OCI-LY3 (cell line): ENCODE measurements around the gene MRPL28.
A peak's percentile ranks its signal among the peaks of the same experiment; 100 is the strongest.

Source experiments
- H2AFZ ChIP-seq: fragments of 200-600, 300-600 bp; shearing (Covaris generic); 2 replicates; pipeline ENCODE4 v1.6.0; 2014; ENCODE audit warnings: antibody characterized with exemption, low read depth, low read length
- H3K27ac ChIP-seq: fragments of 200-600, 300-600 bp; sonication (generic); 2 replicates; pipeline ENCODE4 v1.5.1; 2014; ENCODE audit warnings: mild to moderate bottlenecking, low read length, moderate library complexity, mixed read lengths
- H3K27me3 ChIP-seq: fragments of 200-600, 300-600 bp; sonication (generic); 2 replicates; pipeline ENCODE4 v1.6.1; 2014; ENCODE audit warnings: low read depth, low read length, mixed read lengths
- H3K36me3 ChIP-seq: fragments of 200-600, 300-600 bp; sonication (generic); replicated peaks from 2 replicates; pipeline ENCODE3; 2014; ENCODE audit warnings: low read depth, low read length, mixed read lengths
- H3K4me1 ChIP-seq: fragments of 300-600, 200-600 bp; sonication (generic); 2 replicates; pipeline ENCODE4 v1.6.1; 2014; ENCODE audit warnings: low read length, mixed read lengths
- H3K4me2 ChIP-seq: fragments of 200-600, 300-600 bp; sonication (generic); 2 replicates; pipeline ENCODE4 v1.6.1; 2014; ENCODE audit warnings: low read length, mixed read lengths
- H3K4me3 ChIP-seq: fragments of 300-600, 200-600 bp; sonication (generic); 2 replicates; pipeline ENCODE4 v1.5.1; 2014; ENCODE audit warnings: antibody characterized with exemption, mild to moderate bottlenecking, low read length, moderate library complexity
- H3K79me2 ChIP-seq: fragments of 300-600, 200-600 bp; shearing (Covaris generic); 2 replicates; pipeline ENCODE4 v1.6.1; 2014; ENCODE audit warnings: mild to moderate bottlenecking, low read length, mixed read lengths
- H3K9ac ChIP-seq: fragments of 300-600, 200-600 bp; shearing (Covaris generic); 2 replicates; pipeline ENCODE4 v1.6.0; 2014; ENCODE audit warnings: mild to moderate bottlenecking, low read length, moderate library complexity
- H3K9me3 ChIP-seq: fragments of 200-600, 300-600 bp; shearing (Covaris generic); 2 replicates; pipeline ENCODE4 v1.6.1; 2014; ENCODE audit warnings: low read length, mixed read lengths; ENCODE audit not compliant: insufficient read depth
- H4K20me1 ChIP-seq: fragments of 200-600, 300-600 bp; sonication (generic); 2 replicates; pipeline ENCODE4 v1.6.1; 2016; ENCODE audit warnings: low read length, mixed read lengths; ENCODE audit not compliant: insufficient read depth
- CTCF ChIP-seq: fragments of 200-600, 300-600 bp; sonication (generic); IDR thresholded peaks from 2 replicates; pipeline ENCODE4 v1.5.1; 2014; ENCODE audit warnings: antibody characterized with exemption, low read length, low read depth
- EZH2phosphoT487 ChIP-seq: fragments of 200-600 bp; shearing (Covaris generic); IDR thresholded peaks from 2 replicates; pipeline ENCODE4 v1.6.1; 2018; ENCODE audit warnings: antibody characterized with exemption, mixed run types, low read depth

MRPL28 gene

GRCh38 chr16:354291-354881 lies 16.0 kb downstream of the MRPL28 start:
- peaks cover 6% of the 10 kb centered on the region; the same call in 1 of the 2 replicates for H4K20me1 ChIP-seq
- H3K79me2 ChIP-seq: peaks cover 27% of the 10 kb centered on the region
- H3K36me3 ChIP-seq: peaks cover 6% of the 10 kb centered on the region
- no peak overlapping the region for H3K9ac ChIP-seq
- no peak overlapping the region for H3K4me2 ChIP-seq
- H3K27ac ChIP-seq: no peak overlapping the region
- peaks cover 5% of the 10 kb centered on the region for H3K4me1 ChIP-seq
- no peaks in the 10 kb centered on the region for H3K9me3 ChIP-seq
- H2AFZ ChIP-seq: no peak overlapping the region
- no peaks in the 10 kb centered on the region for H3K27me3 ChIP-seq
- H3K4me3 ChIP-seq: no peak overlapping the region
- TF ChIP-seq EZH2phosphoT487 (no peak), CTCF (no peak)

GRCh38 chr16:353404-354290 lies 16.7 kb downstream of the MRPL28 start:
- H3K27ac ChIP-seq: no peak overlapping the region
- peak overlapping the region; percentile 75 for H3K4me2 ChIP-seq
- H3K36me3 ChIP-seq: peaks cover 6% of the 10 kb centered on the region
- H4K20me1 ChIP-seq: peaks cover 6% of the 10 kb centered on the region; the same call in 1 of the 2 replicates
- H3K4me3 ChIP-seq: peak overlapping the region; percentile 75
- no peak for TF ChIP-seq EZH2phosphoT487
- no peak for TF ChIP-seq CTCF
- H3K27me3 ChIP-seq: no peaks in the 10 kb centered on the region
- H3K9ac ChIP-seq: 0 out of 2 replicates have a peak overlapping the region, but pooled peaks have one; percentile 10
- no peaks in the 10 kb centered on the region for H3K9me3 ChIP-seq
- no peak overlapping the region for H2AFZ ChIP-seq
- H3K4me1 ChIP-seq: peaks cover 5% of the 10 kb centered on the region
- H3K79me2 ChIP-seq: peaks cover 32% of the 10 kb centered on the region

- H3K79me2 ChIP-seq: peaks cover 40% of the 10 kb centered on the region
- H3K36me3 ChIP-seq: peaks cover 6% of the 10 kb centered on the region
These were observed 17.6 kb downstream of the MRPL28 start, which contains the start of gene AXIN1 for GRCh38 chr16:352547-353403. Gene AXIN1, minus strand, starts transcription at chr16:352723. Its CDS starts 5,698 bp downstream, at chr16:347025.

More at GRCh38 chr16:352547-353403, 17.6 kb downstream of the MRPL28 start, which contains the start of gene AXIN1:
- TF ChIP-seq EZH2phosphoT487: no peak
- TF ChIP-seq CTCF: peak; percentile 22
- Histone ChIP-seq H3K27ac (no peak within 1 kb of the TSS), H2AFZ (no peak within 1 kb of the TSS), H3K9me3 (no peaks in the 10 kb centered on the region), H3K4me2 (peak within 1 kb of the TSS; percentile 75), H3K27me3 (no peaks in the 10 kb centered on the region), H3K4me3 (peak within 1 kb of the TSS; percentile 91), H3K9ac (peak within 1 kb of the TSS; percentile 84), H3K4me1 (peaks cover 5% of the 10 kb centered on the region), H4K20me1 (peaks cover 13% of the 10 kb centered on the region)
